WTC11 (cell line): ENCODE data around the gene GLYATL1B. TPM values are rescaled to one million over a fixed set of nuclear protein-coding genes. Genes with fewer than 3 reads are reported as not detected.
"Not testable (repeated sequence)": the region's sequence is repeated elsewhere in the genome, so short reads cannot be mapped to it uniquely, and the experiment has no call there.

Experiments used
- ATAC-seq: fragments of 200-7000 bp; cut with Tn5 transposase; 2 replicates; pipeline ENCODE4 v1.10.0; 2021; ENCODE audit warnings: mild to moderate bottlenecking, moderate library complexity
- Bru-seq: library from RNA; stranded (reverse); fragments of 400-500 nt; gene quantifications from one replicate; lab custom pipeline; 2021; lab: Mats Ljungman, UMichigan
- CTCF ChIA-PET: fragments of 300-600 bp; sonication (Branson Sonifier 250); formaldehyde crosslinking; loops from one replicate; lab custom pipeline; 2021; ENCODE audit warnings: antibody characterized with exemption; lab: Charles Lee
- POLR2A ChIA-PET: fragments of 350-600 bp; sonication (Branson Sonifier 250); formaldehyde crosslinking; loops from one replicate; lab custom pipeline; 2021; ENCODE audit warnings: antibody characterized with exemption; lab: Charles Lee
- DNase-seq: peaks from one replicate; pipeline ENCODE4 v3.0.0; 2021; ENCODE audit warnings: low spot score
- H3K27ac Mint-ChIP-seq: 2 replicates; pipeline ENCODE4 v1.8.0; 2021; ENCODE audit warnings: mixed read lengths
- H3K27me3 Mint-ChIP-seq: 2 replicates; pipeline ENCODE4 v1.8.0; 2021; ENCODE audit warnings: low read depth, mild to moderate bottlenecking, moderate library complexity, mixed read lengths
- H3K36me3 Mint-ChIP-seq: 2 replicates; pipeline ENCODE4 v1.8.0; 2021; ENCODE audit warnings: mixed read lengths
- H3K4me1 Mint-ChIP-seq: 2 replicates; pipeline ENCODE4 v1.8.0; 2022; ENCODE audit warnings: mixed read lengths
- H3K4me3 Mint-ChIP-seq: 2 replicates; pipeline ENCODE4 v1.8.0; 2021; ENCODE audit warnings: mild to moderate bottlenecking, moderate library complexity, mixed read lengths
- H3K9me3 Mint-ChIP-seq: 2 replicates; pipeline ENCODE4 v1.8.0; 2021; ENCODE audit warnings: mixed read lengths
- ESRRA ChIP-seq: sonication (generic); formaldehyde crosslinking; IDR thresholded peaks from 2 replicates; pipeline ENCODE4 v1.8.1; 2022; ENCODE audit warnings: mild to moderate bottlenecking, missing genetic modification reagents, borderline replicate concordance
- FOXJ3 ChIP-seq: sonication (generic); formaldehyde crosslinking; IDR thresholded peaks from 2 replicates; pipeline ENCODE4 v1.9.0; 2021; ENCODE audit warnings: missing genetic modification reagents, mild to moderate bottlenecking, borderline replicate concordance
- GTF2I ChIP-seq: fragments of 250-450 bp; sonication (Bioruptor Pico); conservative IDR thresholded peaks from 2 replicates; pipeline ENCODE4 v1.4.0; 2021; ENCODE audit warnings: mild to moderate bottlenecking
- HMGA2 ChIP-seq: fragments of 250-450 bp; sonication (Bioruptor Pico); IDR thresholded peaks from 2 replicates; pipeline ENCODE4 v1.4.0; 2021; ENCODE audit warnings: mild to moderate bottlenecking, moderate library complexity
- JUN ChIP-seq: sonication (generic); formaldehyde crosslinking; IDR thresholded peaks from 2 replicates; pipeline ENCODE4 v1.8.0; 2023; ENCODE audit warnings: mild to moderate bottlenecking, missing genetic modification reagents
- MYBL2 ChIP-seq: sonication (generic); formaldehyde crosslinking; IDR thresholded peaks from 2 replicates; pipeline ENCODE4 v1.8.1; 2023; ENCODE audit warnings: mild to moderate bottlenecking, moderate library complexity, missing genetic modification reagents
- NR2C2 ChIP-seq: sonication (generic); formaldehyde crosslinking; IDR thresholded peaks from 2 replicates; pipeline ENCODE4 v1.8.0; 2022; ENCODE audit warnings: mild to moderate bottlenecking, missing genetic modification reagents
- NR3C1 ChIP-seq: sonication (generic); formaldehyde crosslinking; conservative IDR thresholded peaks from 2 replicates; pipeline ENCODE4 v1.8.1; 2023; ENCODE audit warnings: low read depth, mild to moderate bottlenecking, missing genetic modification reagents
- SMAD3 ChIP-seq: sonication (generic); formaldehyde crosslinking; IDR thresholded peaks from 2 replicates; pipeline ENCODE4 v1.8.0; 2022; ENCODE audit warnings: missing genetic modification reagents, mild to moderate bottlenecking, borderline replicate concordance
- TCF7 ChIP-seq: sonication (generic); formaldehyde crosslinking; IDR thresholded peaks from 2 replicates; pipeline ENCODE4 v1.8.0; 2022; ENCODE audit warnings: mild to moderate bottlenecking, low read depth, missing genetic modification reagents, moderate library complexity
- TP53 ChIP-seq: sonication (generic); formaldehyde crosslinking; IDR thresholded peaks from 2 replicates; pipeline ENCODE4 v1.8.1; 2023; ENCODE audit warnings: mild to moderate bottlenecking, missing genetic modification reagents
- ZBTB21 ChIP-seq: sonication (generic); formaldehyde crosslinking; IDR thresholded peaks from 2 replicates; pipeline ENCODE4 v1.8.1; 2023; ENCODE audit warnings: mild to moderate bottlenecking, missing genetic modification reagents, borderline replicate concordance
- ZNF121 ChIP-seq: sonication (generic); formaldehyde crosslinking; IDR thresholded peaks from 2 replicates; pipeline ENCODE4 v1.8.0; 2023; ENCODE audit warnings: missing genetic modification reagents
- ZNF396 ChIP-seq: fragments of 250-450 bp; sonication (Bioruptor Pico); IDR thresholded peaks from 2 replicates; pipeline ENCODE4 v1.8.0; 2021; ENCODE audit warnings: mild to moderate bottlenecking, moderate library complexity, borderline replicate concordance
- long read RNA-seq, 3 experiments: library from RNA in 1 of 3; library from capped mRNA in 1 of 3; library from polyadenylated mRNA in 1 of 3; unstranded in 2 of 3; stranded (forward) in 1 of 3; transcript quantifications; one replicate each; pipeline ENCODE4 v2.0.0, GENCODE V29; 2021
- total RNA-seq: library from RNA; stranded (reverse); gene quantifications from 3 replicates; pipeline ENCODE4 v1.2.3, GENCODE V29; 2021
- TF ChIP-seq, protein P1 (sequence below): fragments of 200-600 bp; IDR thresholded peaks from 2 replicates; pipeline ENCODE4 v1.8.0; 2022; ENCODE audit warnings: antibody characterized with exemption
- TF ChIP-seq, protein P2 (sequence below): fragments of 250-450 bp; sonication (Bioruptor Pico); IDR thresholded peaks from 2 replicates; pipeline ENCODE4 v1.9.0; 2021; ENCODE audit warnings: mild to moderate bottlenecking
- TF ChIP-seq, protein P3 (sequence below): fragments of 250-450 bp; sonication (Bioruptor Pico); IDR thresholded peaks from 2 replicates; pipeline ENCODE4 v2.1.2; 2022; ENCODE audit warnings: mild to moderate bottlenecking, moderate library complexity
- TF ChIP-seq, protein P4 (sequence below): sonication (generic); formaldehyde crosslinking; IDR thresholded peaks from 2 replicates; pipeline ENCODE4 v1.8.1; 2022; ENCODE audit warnings: missing genetic modification reagents, borderline replicate concordance

Gene GLYATL1B, protein sequence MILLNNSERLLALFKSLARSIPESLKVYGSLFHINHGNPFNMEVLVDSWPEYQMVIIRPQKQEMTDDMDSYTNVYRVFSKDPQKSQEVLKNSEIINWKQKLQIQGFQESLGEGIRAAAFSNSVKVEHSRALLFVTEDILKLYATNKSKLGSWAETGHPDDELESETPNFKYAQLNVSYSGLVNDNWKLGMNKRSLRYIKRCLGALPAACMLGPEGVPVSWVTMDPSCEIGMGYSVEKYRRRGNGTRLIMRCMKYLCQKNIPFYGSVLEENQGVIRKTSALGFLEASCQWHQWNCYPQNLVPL
- total RNA-seq (0.21 TPM in 1 of 3 replicates, not detected in the others), Bru-seq, nascent RNA (percentile 20 among the genes with signal in this experiment)
- long read RNA-seq, experiment 1, partial matches to known transcripts: 0 of 1 reads
- long read RNA-seq, experiment 1, other reads (novel, unspliced or antisense): 1 of 1 reads
- long read RNA-seq, experiment 2, partial matches to known transcripts: 0 of 1 reads
- long read RNA-seq, experiment 2, other reads (novel, unspliced or antisense): 1 of 1 reads
- long read RNA-seq, experiment 3, partial matches to known transcripts: 2 of 3 reads
- long read RNA-seq, experiment 3, other reads (novel, unspliced or antisense): 1 of 3 reads

DNA sequence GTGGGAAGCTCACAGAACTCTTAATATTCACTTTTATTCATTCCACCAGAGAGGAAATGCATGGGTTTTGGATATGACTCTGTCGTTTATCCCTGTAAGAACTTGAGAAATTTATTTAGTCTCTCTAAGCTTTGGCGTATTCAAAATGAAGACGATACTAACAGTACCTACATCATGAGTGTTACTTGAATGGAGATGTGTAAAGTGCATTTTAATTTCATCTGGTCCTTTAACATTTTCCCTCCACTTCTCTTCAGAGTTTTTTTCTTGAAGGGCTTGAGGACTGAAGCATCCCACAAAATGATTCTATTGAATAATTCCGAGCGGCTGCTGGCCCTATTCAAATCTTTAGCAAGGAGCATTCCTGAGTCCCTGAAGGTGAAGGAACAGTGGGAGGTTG is at the start of gene GLYATL1B:
Gene GLYATL1B, plus strand, starts transcription at position 301 of the 400 bp plus-strand sequence. Its CDS starts 0 bp downstream, at position 301.
- H3K9me3 Mint-ChIP-seq, H3K27ac Mint-ChIP-seq, H3K4me3 Mint-ChIP-seq, H3K36me3 Mint-ChIP-seq, DNase-seq, H3K27me3 Mint-ChIP-seq, ATAC-seq, POLR2A ChIA-PET: not testable (repeated sequence)
- peaks cover 14% of the 10 kb centered on the region for H3K4me1 Mint-ChIP-seq
- CTCF ChIA-PET: interaction anchor here (0.7 to 1.4 kb wide), 2 partner anchors 28 to 72 kb away, joined by 3 to 5 read pairs; no protein-coding TSS in a partner anchor

DNA sequence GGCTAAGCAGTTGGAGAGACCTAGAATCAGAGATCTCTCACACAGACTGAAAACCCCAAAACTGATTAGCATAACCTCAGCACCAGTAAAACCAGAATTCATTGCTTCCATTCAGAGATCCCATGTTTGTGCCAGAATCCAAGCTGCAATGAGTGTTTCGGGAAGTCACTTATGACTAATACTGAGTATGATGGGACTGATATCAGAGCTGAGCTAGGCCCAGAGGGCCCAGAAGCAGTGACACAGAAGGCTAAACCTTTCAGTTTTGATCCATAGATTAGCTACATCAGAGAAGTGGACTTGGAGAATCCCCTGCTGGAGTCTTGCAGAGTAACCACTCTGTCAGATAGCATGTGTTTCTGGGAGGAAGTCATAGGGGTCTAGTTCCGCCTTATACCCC is 49.6 kb upstream of the GLYATL1B start:
- H3K27ac Mint-ChIP-seq, H3K27me3 Mint-ChIP-seq, H3K4me1 Mint-ChIP-seq, H3K4me3 Mint-ChIP-seq, H3K9me3 Mint-ChIP-seq, H3K36me3 Mint-ChIP-seq, POLR2A ChIA-PET, ATAC-seq, DNase-seq: not testable (repeated sequence)
- CTCF ChIA-PET: interaction anchor here (1.4 kb wide), 1 partner anchor 22 kb away, joined by 7 read pairs; no protein-coding TSS in a partner anchor

DNA sequence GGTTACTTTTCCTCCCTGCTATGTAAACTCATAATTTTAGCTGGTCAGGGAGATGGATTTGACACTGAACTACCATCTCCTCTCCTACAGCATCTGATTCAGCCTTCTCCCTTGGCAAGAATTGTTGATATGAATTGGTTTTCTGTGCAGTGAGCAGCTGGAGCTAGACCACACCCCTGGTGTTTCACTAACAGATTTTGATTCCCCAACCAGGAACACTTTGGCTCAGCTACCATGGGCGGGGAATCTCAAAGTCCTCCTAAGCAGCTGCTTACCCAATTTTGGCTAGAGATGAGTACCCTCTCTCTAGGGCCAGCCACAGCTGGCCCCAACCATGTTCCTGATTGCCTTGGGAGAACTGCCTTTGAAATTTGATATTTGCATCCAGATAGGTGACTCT is 48.7 kb upstream of the GLYATL1B start:
- POLR2A ChIA-PET: not testable (repeated sequence)

DNA sequence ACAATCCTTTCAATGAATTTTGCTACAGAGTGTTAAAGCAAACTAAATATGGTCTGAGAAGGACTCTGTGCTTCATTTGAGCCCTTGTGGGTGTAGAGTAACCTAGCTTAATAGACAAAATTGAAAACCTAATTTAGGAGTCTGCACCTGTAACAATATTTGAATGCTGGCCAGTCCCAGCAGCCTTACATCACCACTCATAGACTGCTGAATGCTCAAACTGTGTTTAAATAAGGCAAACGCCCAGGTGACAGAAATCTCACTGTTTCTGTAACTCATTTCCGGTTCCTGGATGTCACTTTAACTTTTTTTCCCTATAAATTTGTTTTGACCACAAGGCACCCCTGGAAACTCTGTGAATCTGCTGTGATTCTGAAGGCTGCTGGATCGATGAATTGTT is 45.5 kb upstream of the GLYATL1B start:
- no peak overlapping the region for H3K4me3 Mint-ChIP-seq
- ChIA-PET CTCF (no interaction called here), POLR2A (no interaction called here)
- no peaks in the 10 kb centered on the region for H3K36me3 Mint-ChIP-seq
- TF ChIP-seq, protein P1, sequence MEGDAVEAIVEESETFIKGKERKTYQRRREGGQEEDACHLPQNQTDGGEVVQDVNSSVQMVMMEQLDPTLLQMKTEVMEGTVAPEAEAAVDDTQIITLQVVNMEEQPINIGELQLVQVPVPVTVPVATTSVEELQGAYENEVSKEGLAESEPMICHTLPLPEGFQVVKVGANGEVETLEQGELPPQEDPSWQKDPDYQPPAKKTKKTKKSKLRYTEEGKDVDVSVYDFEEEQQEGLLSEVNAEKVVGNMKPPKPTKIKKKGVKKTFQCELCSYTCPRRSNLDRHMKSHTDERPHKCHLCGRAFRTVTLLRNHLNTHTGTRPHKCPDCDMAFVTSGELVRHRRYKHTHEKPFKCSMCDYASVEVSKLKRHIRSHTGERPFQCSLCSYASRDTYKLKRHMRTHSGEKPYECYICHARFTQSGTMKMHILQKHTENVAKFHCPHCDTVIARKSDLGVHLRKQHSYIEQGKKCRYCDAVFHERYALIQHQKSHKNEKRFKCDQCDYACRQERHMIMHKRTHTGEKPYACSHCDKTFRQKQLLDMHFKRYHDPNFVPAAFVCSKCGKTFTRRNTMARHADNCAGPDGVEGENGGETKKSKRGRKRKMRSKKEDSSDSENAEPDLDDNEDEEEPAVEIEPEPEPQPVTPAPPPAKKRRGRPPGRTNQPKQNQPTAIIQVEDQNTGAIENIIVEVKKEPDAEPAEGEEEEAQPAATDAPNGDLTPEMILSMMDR: no peak
- TF ChIP-seq FOXJ3 (CRISPR knock-in tag) (no peak), SMAD3 (no peak), HMGA2 (no peak), GTF2I (CRISPR knock-in tag) (no peak), ESRRA (CRISPR knock-in tag) (no peak), TCF7 (no peak), TP53 (CRISPR knock-in tag) (no peak), NR2C2 (CRISPR knock-in tag) (no peak), ZNF121 (CRISPR knock-in tag) (no peak), MYBL2 (CRISPR knock-in tag) (no peak), ZNF396 (no peak), ZBTB21 (no peak), JUN (CRISPR knock-in tag) (no peak), NR3C1 (CRISPR knock-in tag) (no peak)
- TF ChIP-seq, protein P2, sequence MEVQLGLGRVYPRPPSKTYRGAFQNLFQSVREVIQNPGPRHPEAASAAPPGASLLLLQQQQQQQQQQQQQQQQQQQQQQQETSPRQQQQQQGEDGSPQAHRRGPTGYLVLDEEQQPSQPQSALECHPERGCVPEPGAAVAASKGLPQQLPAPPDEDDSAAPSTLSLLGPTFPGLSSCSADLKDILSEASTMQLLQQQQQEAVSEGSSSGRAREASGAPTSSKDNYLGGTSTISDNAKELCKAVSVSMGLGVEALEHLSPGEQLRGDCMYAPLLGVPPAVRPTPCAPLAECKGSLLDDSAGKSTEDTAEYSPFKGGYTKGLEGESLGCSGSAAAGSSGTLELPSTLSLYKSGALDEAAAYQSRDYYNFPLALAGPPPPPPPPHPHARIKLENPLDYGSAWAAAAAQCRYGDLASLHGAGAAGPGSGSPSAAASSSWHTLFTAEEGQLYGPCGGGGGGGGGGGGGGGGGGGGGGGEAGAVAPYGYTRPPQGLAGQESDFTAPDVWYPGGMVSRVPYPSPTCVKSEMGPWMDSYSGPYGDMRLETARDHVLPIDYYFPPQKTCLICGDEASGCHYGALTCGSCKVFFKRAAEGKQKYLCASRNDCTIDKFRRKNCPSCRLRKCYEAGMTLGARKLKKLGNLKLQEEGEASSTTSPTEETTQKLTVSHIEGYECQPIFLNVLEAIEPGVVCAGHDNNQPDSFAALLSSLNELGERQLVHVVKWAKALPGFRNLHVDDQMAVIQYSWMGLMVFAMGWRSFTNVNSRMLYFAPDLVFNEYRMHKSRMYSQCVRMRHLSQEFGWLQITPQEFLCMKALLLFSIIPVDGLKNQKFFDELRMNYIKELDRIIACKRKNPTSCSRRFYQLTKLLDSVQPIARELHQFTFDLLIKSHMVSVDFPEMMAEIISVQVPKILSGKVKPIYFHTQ (CRISPR knock-in tag): no peak
- TF ChIP-seq, protein P3, sequence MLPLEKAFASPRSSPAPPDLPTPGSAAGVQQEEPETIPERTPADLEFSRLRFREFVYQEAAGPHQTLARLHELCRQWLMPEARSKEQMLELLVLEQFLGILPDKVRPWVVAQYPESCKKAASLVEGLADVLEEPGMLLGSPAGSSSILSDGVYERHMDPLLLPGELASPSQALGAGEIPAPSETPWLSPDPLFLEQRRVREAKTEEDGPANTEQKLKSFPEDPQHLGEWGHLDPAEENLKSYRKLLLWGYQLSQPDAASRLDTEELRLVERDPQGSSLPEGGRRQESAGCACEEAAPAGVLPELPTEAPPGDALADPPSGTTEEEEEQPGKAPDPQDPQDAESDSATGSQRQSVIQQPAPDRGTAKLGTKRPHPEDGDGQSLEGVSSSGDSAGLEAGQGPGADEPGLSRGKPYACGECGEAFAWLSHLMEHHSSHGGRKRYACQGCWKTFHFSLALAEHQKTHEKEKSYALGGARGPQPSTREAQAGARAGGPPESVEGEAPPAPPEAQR: no peak
- TF ChIP-seq, protein P4, sequence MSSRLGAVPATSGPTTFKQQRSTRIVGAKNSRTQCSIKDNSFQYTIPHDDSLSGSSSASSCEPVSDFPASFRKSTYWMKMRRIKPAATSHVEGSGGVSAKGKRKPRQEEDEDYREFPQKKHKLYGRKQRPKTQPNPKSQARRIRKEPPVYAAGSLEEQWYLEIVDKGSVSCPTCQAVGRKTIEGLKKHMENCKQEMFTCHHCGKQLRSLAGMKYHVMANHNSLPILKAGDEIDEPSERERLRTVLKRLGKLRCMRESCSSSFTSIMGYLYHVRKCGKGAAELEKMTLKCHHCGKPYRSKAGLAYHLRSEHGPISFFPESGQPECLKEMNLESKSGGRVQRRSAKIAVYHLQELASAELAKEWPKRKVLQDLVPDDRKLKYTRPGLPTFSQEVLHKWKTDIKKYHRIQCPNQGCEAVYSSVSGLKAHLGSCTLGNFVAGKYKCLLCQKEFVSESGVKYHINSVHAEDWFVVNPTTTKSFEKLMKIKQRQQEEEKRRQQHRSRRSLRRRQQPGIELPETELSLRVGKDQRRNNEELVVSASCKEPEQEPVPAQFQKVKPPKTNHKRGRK: no peak
- H3K4me1 Mint-ChIP-seq: peaks cover 5% of the 10 kb centered on the region; the same call in 1 of the 2 replicates
- peaks cover 3% of the 10 kb centered on the region for H3K9me3 Mint-ChIP-seq
- no peaks in the 10 kb centered on the region for H3K27me3 Mint-ChIP-seq
- ATAC-seq (no peak), DNase-seq (no peak)
- no peak overlapping the region for H3K27ac Mint-ChIP-seq

More for the DNA sequence above, 48.7 kb upstream of the GLYATL1B start:
- not testable (repeated sequence) for DNase-seq, ATAC-seq, H3K4me3 Mint-ChIP-seq, H3K9me3 Mint-ChIP-seq, H3K27me3 Mint-ChIP-seq, H3K27ac Mint-ChIP-seq, H3K36me3 Mint-ChIP-seq, H3K4me1 Mint-ChIP-seq
- CTCF ChIA-PET: interaction anchor here (1.4 kb wide), 1 partner anchor 21 kb away, joined by 7 read pairs; no protein-coding TSS in a partner anchor

DNA sequence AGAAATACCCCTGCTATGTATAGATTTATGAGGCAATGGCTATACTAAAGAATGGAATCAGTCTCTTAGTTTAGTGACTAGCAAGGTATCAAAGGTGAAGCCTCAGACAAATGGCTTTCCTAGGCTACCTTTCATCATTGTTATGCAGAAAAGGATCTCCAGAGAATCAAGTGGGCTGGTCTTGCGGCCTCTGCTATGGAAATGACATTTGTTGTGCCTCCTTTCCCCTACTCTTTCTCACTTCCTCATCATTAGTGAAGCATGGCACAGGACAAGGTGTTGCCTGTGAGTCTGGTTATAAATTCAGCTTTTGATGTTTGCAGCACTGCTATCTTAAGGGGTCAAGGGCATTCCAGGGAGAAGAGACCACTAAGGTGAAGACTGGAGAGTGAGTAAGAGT is 34.7 kb upstream of the GLYATL1B start:
- H3K36me3 Mint-ChIP-seq, H3K9me3 Mint-ChIP-seq, POLR2A ChIA-PET, H3K4me3 Mint-ChIP-seq, DNase-seq, H3K27me3 Mint-ChIP-seq, H3K27ac Mint-ChIP-seq: not testable (repeated sequence)
- ATAC-seq: peak; percentile 54
- CTCF ChIA-PET: interaction anchor here (1.4 to 1.7 kb wide), 2 partner anchors 85 to 107 kb away, joined by 8 read pairs; no protein-coding TSS in a partner anchor
- H3K4me1 Mint-ChIP-seq: peaks cover 66% of the 10 kb centered on the region
